Heart right ventricle (tissue), 16 donors: ENCODE measurements around the gene CFAP61. TPM values are rescaled to one million over a fixed set of nuclear protein-coding genes. Genes with fewer than 3 reads are reported as not detected.

Source experiments
- ATAC-seq, 8 donors: fragments of 200-7000 bp; cut with Tn5 transposase; one replicate each; pipeline ENCODE4 v1.9.1; 2020; ENCODE audit warnings: mild to moderate bottlenecking in 8 of 8, moderate library complexity in 8 of 8, moderate number of reproducible peaks in 1 of 8
- DNase-seq, 2 donors: peaks; one replicate each; pipeline ENCODE4 v3.0.0-alpha.2; 2020
- H3K27ac ChIP-seq, 10 donors: fragments of 200-600 bp; sonication (generic) in 2 of 10; one replicate each; pipeline versions ENCODE4 v1.5.0 to v1.8.0; 2020 to 2022; ENCODE audit warnings: mild to moderate bottlenecking in 3 of 10
- H3K27me3 ChIP-seq, 7 donors: fragments of 200-600 bp; one replicate each; pipeline ENCODE4 v1.8.0; 2021 to 2022; ENCODE audit warnings: mild to moderate bottlenecking in 2 of 7
- H3K36me3 ChIP-seq, 9 donors: fragments of 200-600 bp; sonication (generic) in 1 of 9; one replicate each; pipeline versions ENCODE4 v1.5.0 to v1.8.0; 2020 to 2022; ENCODE audit warnings: mild to moderate bottlenecking in 2 of 9
- H3K4me1 ChIP-seq, 9 donors: fragments of 200-600 bp; sonication (generic) in 1 of 9; one replicate each; pipeline versions ENCODE4 v1.5.0 to v1.8.0; 2020 to 2022; ENCODE audit warnings: mild to moderate bottlenecking in 4 of 9
- H3K4me3 ChIP-seq, 10 donors: fragments of 200-600 bp; sonication (generic) in 2 of 10; one replicate each; pipeline versions ENCODE4 v1.5.0 to v1.8.0; 2020 to 2022; ENCODE audit warnings: mild to moderate bottlenecking in 7 of 10, moderate library complexity in 2 of 10
- H3K9me3 ChIP-seq, 11 donors: fragments of 200-600 bp in 10 of 11; sonication (generic) in 2 of 11; one replicate each; pipeline versions ENCODE4 v1.5.0 to v1.8.0; 2013 to 2022; ENCODE audit warnings: mild to moderate bottlenecking in 2 of 11, control low read depth in 1 of 11, moderate library complexity in 1 of 11
- WGBS, 2 donors: extraction: QIAGEN DNeasy Blood & Tissue Kit; methylation state at CpG; one replicate each; pipeline ENCODE4 v1.1.7; 2013; ENCODE audit warnings: inconsistent platforms in 1 of 2; 5-methylcytosine and 5-hydroxymethylcytosine counted together
- intact Hi-C, 10 donors: fragments of 100-400 bp; cut with DNase I; formaldehyde crosslinking; loops; one replicate each; pipeline versions ENCODE4 v1.11.1 to v1.14.2; 2022
- polyA plus RNA-seq, 2 donors: library from polyadenylated mRNA; stranded (reverse); fragments of 200-250 nt; gene quantifications; one replicate each; pipeline ENCODE4 v1.2.3, GENCODE V29; 2013
- total RNA-seq, 10 donors: library from RNA; stranded (reverse); fragmentation: NEBNext Ultra II Directional in 3 of 10; extraction: Animal tissue kit (Norgen Biotek cat#: 25700) in 3 of 10; gene quantifications; one replicate each; pipeline versions ENCODE4 v1.2.1 to v1.2.4, GENCODE V29; 2021 to 2023
- TF ChIP-seq, protein P1 (sequence below), 9 donors: fragments of 200-600 bp; sonication (generic) in 2 of 9; IDR thresholded peaks; one replicate each; pipeline versions ENCODE4 v1.5.0 to v1.8.0; 2021 to 2022; ENCODE audit warnings: antibody characterized with exemption in 9 of 9, mild to moderate bottlenecking in 5 of 9, moderate library complexity in 1 of 9
- donor health status: Arrhythmogenic right ventricular cardiomyopathy.
- donor health status: ischemic (EF 13 %, LVEDD 7.1; RV severe dilation, severe dysfunction).
- donor health status: healthy with polysubstance abuse.
- donor health status: DM: no; HTN: yes; CAD: no.
- donor health status: DM: no; HTN: no; CAD: no.
- donor health status: ischemic (EF 25% LVEDD 6.9; RV normal size, moderate dysfunction).
- donor health status: ischemic (EF 25% LVEDD 5.7; RV mildly dilated, moderate dysfunction).
- donor health status: healthy.
- donor health status: DM: yes; HTN: yes; CAD: no.
- donor health status: Ischemic cardiomyopathy.
- donor health status: ischemic (EF 35%, LVEDD 5.7; RV mildly dilated, moderate dysfunction).
- donor health status: nonischemic (EF 11% LVEDD 7.7; RV severe dilation, severe dysfunction).
- donor health status: DM: yes; HTN: yes; CAD: no.
- donor health status: PGD.
- donor health status: ischemic (EF 29% LVEDD 5.4; RV normal size, mild dysfunction).
- donor health status: nonischemic (EF 23%, LVEDD 6.1; RV moderate dilation, normal function).

The CFAP61 gene
- total and polyA plus RNA-seq, 12 donors, result 8.2 to 140 (median 60.6) TPM

GRCh38 chr20:20138301-20139064 lies 86.2 kb downstream of the CFAP61 start:
- intact Hi-C loops, result loop anchor here in 3 of 10 donors (1.0 to 10.0 kb wide), 4 partner anchors 51 to 76 kb away; no protein-coding TSS in a partner anchor
- no peaks in the 10 kb centered on the region for H3K36me3 ChIP-seq
- H3K27ac ChIP-seq, result peak overlapping the region in 9 of 10 donors; percentile 39 to 74 (median 67)

GRCh38 chr20:20139403-20139802 lies 87.1 kb downstream of the CFAP61 start:
- peaks cover 0 to 5% (median 0%) of the 10 kb centered on the region in 9 donors for H3K36me3 ChIP-seq
- H3K4me1 ChIP-seq, result peaks cover 0 to 30% (median 6%) of the 10 kb centered on the region in 9 donors
- intact Hi-C loops, result loop anchor here in 2 of 10 donors (5.0 to 10.0 kb wide), 2 partner anchors 52 to 75 kb away; no protein-coding TSS in a partner anchor
- DNase-seq (no peak), ATAC-seq (no peak)
- TF ChIP-seq, protein P1, sequence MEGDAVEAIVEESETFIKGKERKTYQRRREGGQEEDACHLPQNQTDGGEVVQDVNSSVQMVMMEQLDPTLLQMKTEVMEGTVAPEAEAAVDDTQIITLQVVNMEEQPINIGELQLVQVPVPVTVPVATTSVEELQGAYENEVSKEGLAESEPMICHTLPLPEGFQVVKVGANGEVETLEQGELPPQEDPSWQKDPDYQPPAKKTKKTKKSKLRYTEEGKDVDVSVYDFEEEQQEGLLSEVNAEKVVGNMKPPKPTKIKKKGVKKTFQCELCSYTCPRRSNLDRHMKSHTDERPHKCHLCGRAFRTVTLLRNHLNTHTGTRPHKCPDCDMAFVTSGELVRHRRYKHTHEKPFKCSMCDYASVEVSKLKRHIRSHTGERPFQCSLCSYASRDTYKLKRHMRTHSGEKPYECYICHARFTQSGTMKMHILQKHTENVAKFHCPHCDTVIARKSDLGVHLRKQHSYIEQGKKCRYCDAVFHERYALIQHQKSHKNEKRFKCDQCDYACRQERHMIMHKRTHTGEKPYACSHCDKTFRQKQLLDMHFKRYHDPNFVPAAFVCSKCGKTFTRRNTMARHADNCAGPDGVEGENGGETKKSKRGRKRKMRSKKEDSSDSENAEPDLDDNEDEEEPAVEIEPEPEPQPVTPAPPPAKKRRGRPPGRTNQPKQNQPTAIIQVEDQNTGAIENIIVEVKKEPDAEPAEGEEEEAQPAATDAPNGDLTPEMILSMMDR (IDR thresholded peaks at IDR 0.05), result no peak
- peaks cover 0 to 34% (median 5%) of the 10 kb centered on the region in 11 donors for H3K9me3 ChIP-seq
- no peak overlapping the region for H3K4me3 ChIP-seq
- no peaks in the 10 kb centered on the region for H3K27me3 ChIP-seq
- peak overlapping the region in 5 of 10 donors; percentile 40 to 74 (median 69) for H3K27ac ChIP-seq
- 76 to 85% methylated on average over 5 of the region's 5 CpGs for WGBS, 2 donors

More at GRCh38 chr20:20138301-20139064, 86.2 kb downstream of the CFAP61 start:
- DNase-seq (peak; percentile 27 to 38), ATAC-seq (peak; percentile 65 to 95 (median 92))
- H3K4me3 ChIP-seq, result no peak overlapping the region
- H3K9me3 ChIP-seq, result peaks cover 0 to 43% (median 5%) of the 10 kb centered on the region in 11 donors
- 38 to 43% methylated on average over 4 of the region's 4 CpGs for WGBS, 2 donors
- H3K27me3 ChIP-seq, result no peaks in the 10 kb centered on the region
- H3K4me1 ChIP-seq, result peaks cover 0 to 30% (median 6%) of the 10 kb centered on the region in 9 donors
- TF ChIP-seq, protein P1 (IDR thresholded peaks at IDR 0.05), result peak in 2 of 9 donors; percentile 9 to 11

DNA sequence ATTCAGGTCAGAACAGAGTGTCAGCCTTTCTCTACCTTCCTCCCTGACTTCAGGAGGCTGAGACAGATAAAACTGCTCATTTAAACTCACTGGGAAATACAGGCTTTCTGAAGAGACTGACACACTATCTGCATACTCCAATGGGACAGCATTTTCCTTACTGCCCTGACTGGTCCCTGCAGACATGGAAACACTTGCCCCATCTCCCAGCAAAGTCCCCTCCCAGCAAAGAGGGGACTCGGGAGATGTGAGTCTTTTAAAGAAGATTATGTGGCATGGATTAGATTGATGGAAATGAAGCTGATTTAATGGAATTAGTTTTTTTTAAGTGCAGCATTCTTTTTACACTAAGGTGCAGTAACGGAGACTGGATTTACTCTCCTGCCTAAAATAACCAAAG lies 90.8 kb downstream of the CFAP61 start:
- no peak for ATAC-seq
- 71 to 72% methylated on average over 2 of the region's 2 CpGs for WGBS, 2 donors
- DNase-seq, result no peak
- Histone ChIP-seq H3K9me3 (peaks cover 0 to 12% (median 0%) of the 10 kb centered on the region in 11 donors), H3K27ac (no peak overlapping the region), H3K27me3 (no peaks in the 10 kb centered on the region), H3K36me3 (peaks cover 0 to 5% (median 0%) of the 10 kb centered on the region in 9 donors), H3K4me3 (no peak overlapping the region), H3K4me1 (peaks cover 0 to 15% (median 6%) of the 10 kb centered on the region in 9 donors)
- intact Hi-C loops, result loop anchor here in 2 of 10 donors (10.0 kb wide), 1 partner anchor 92 kb away; no protein-coding TSS in a partner anchor
- TF ChIP-seq, protein P1 (IDR thresholded peaks at IDR 0.05), result no peak

- TF ChIP-seq, protein P1 (IDR thresholded peaks at IDR 0.05), result no peak
- Histone ChIP-seq H3K4me3 (no peak overlapping the region), H3K27me3 (no peaks in the 10 kb centered on the region), H3K9me3 (peaks cover 0 to 12% (median 0%) of the 10 kb centered on the region in 11 donors), H3K36me3 (peaks cover 0 to 5% (median 0%) of the 10 kb centered on the region in 9 donors), H3K4me1 (peaks cover 0 to 10% (median 2%) of the 10 kb centered on the region in 9 donors), H3K27ac (no peak overlapping the region)
- ATAC-seq (no peak), DNase-seq (no peak)
- intact Hi-C loops, result loop anchor here in 2 of 10 donors (10.0 kb wide), 1 partner anchor 91 kb away; no protein-coding TSS in a partner anchor
- 46 to 74% methylated on average over 2 of the region's 2 CpGs for WGBS, 2 donors
Measured at GRCh38 chr20:20143646-20144045, 91.3 kb downstream of the CFAP61 start.
